AG09309 (cell line): ENCODE results near the gene RANBP3.
A peak's percentile ranks its signal among the peaks of the same experiment; 100 is the strongest.

ENCODE experiments used
- DNase-seq: peaks from one replicate; pipeline ENCODE4 v3.0.0-alpha.2; 2010; ENCODE audit warnings: low read depth
- H3K4me3 ChIP-seq: 2 replicates; pipeline ENCODE4 v1.5.1; 2011; ENCODE audit warnings: mild to moderate bottlenecking, low read depth, low read length, moderate library complexity; ENCODE audit not compliant: control insufficient read depth
- TF ChIP-seq, protein P1 (sequence below): IDR thresholded peaks from 2 replicates; pipeline ENCODE4 v1.5.1; 2011; ENCODE audit warnings: mild to moderate bottlenecking, low read depth, low read length, inconsistent platforms; ENCODE audit not compliant: insufficient read depth, control insufficient read depth; ENCODE audit errors: missing control alignments

RANBP3 gene

GRCh38 chr19:5977222-5977784 is 637 bp downstream of the RANBP3 start:
- TF ChIP-seq, protein P1, sequence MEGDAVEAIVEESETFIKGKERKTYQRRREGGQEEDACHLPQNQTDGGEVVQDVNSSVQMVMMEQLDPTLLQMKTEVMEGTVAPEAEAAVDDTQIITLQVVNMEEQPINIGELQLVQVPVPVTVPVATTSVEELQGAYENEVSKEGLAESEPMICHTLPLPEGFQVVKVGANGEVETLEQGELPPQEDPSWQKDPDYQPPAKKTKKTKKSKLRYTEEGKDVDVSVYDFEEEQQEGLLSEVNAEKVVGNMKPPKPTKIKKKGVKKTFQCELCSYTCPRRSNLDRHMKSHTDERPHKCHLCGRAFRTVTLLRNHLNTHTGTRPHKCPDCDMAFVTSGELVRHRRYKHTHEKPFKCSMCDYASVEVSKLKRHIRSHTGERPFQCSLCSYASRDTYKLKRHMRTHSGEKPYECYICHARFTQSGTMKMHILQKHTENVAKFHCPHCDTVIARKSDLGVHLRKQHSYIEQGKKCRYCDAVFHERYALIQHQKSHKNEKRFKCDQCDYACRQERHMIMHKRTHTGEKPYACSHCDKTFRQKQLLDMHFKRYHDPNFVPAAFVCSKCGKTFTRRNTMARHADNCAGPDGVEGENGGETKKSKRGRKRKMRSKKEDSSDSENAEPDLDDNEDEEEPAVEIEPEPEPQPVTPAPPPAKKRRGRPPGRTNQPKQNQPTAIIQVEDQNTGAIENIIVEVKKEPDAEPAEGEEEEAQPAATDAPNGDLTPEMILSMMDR: no peak
- H3K4me3 ChIP-seq: peak overlapping the region; percentile 89
- no peak for DNase-seq

- no peak for DNase-seq
- TF ChIP-seq, protein P1: no peak
- peak overlapping the region; percentile 89 for H3K4me3 ChIP-seq
These were observed 1.2 kb downstream of the RANBP3 start for GRCh38 chr19:5976768-5977167.

- no peak for DNase-seq
- H3K4me3 ChIP-seq: no peak overlapping the region
- TF ChIP-seq, protein P1: no peak
These were observed 2.6 kb downstream of the RANBP3 start for GRCh38 chr19:5975388-5975728.

GRCh38 chr19:5974721-5975387 is 3.1 kb downstream of the RANBP3 start:
- DNase-seq: no peak
- TF ChIP-seq, protein P1: no peak
- H3K4me3 ChIP-seq: no peak overlapping the region

- DNase-seq: no peak
- TF ChIP-seq, protein P1: no peak
- no peak overlapping the region for H3K4me3 ChIP-seq
These were observed 3.9 kb downstream of the RANBP3 start for GRCh38 chr19:5973867-5974635.

DNA sequence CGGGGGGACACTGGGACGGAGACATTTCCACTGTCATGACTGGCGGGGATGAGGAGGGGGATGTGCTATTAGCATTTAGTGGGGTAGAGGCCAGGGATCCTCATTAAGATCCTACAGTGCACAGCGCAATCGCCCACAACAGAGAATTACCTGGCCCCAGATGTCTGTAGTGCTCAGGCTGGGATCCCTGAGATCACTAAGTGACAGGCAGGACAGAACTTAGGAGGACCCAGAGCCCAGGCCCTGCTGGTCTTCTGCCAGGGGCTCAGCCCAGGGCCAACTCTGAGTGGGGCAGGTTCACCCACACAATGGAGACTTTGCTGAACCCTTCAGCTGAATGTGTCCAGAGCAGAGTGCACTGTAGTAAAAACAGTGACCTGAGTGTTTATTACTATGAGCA is 4.6 kb downstream of the RANBP3 start:
- no peak for DNase-seq
- no peak overlapping the region for H3K4me3 ChIP-seq
- TF ChIP-seq, protein P1: no peak
